Fibroblast of the aortic adventitia (primary cell): ENCODE data around the gene BTG2. TPM values are rescaled to one million over a fixed set of nuclear protein-coding genes. Genes with fewer than 3 reads are reported as not detected.
A peak's percentile ranks its signal among the peaks of the same experiment; 100 is the strongest.

ENCODE experiments used
- DNase-seq: peaks from one replicate; pipeline ENCODE4 v3.0.0-alpha.2; 2010; ENCODE audit warnings: low read depth
- H3K4me3 ChIP-seq: 2 replicates; pipeline ENCODE4 v1.5.1; 2011; ENCODE audit warnings: low read depth, mild to moderate bottlenecking, control low read depth, low read length, moderate library complexity
- CTCF ChIP-seq: IDR thresholded peaks from 2 replicates; pipeline ENCODE4 v1.5.1; 2011; ENCODE audit warnings: mild to moderate bottlenecking, low read length, control low read depth, inconsistent platforms; ENCODE audit not compliant: insufficient read depth
- total RNA-seq: library from RNA; depleted of rRNA; stranded (reverse); fragments of >200 nt; gene quantifications from 2 replicates; pipeline ENCODE4 v1.2.3, GENCODE V29; 2012; ENCODE audit warnings: low replicate concordance

The BTG2 gene
- total RNA-seq, 1 donor = 16.7 TPM

DNA sequence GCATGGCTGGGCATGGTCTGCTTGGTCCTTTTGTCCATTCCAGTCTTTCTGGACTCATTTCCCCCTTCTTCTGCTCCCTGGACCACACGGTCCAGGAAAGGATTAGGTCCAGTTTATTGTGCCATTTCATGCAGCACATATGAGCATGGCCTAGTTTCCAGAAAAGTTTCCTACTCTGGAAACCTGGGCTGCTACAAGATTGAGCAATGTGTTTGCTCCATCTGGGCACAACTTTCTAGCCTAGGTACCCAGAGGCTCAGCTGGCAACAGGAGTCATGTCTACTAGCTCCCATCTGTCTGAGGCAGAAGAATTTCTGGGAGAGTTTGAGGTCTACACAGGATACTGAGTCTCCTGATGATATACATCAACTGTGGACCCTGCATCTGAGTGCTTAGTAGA lies 30.8 kb downstream of the BTG2 start:
- no peak overlapping the region for H3K4me3 ChIP-seq
- no peak for TF ChIP-seq CTCF
- no peak for DNase-seq

GRCh38 chr1:203338335-203339036 lies 33.2 kb downstream of the BTG2 start:
- peak; percentile 79 for DNase-seq
- no peak overlapping the region for H3K4me3 ChIP-seq
- TF ChIP-seq CTCF = peak; percentile 98

DNA sequence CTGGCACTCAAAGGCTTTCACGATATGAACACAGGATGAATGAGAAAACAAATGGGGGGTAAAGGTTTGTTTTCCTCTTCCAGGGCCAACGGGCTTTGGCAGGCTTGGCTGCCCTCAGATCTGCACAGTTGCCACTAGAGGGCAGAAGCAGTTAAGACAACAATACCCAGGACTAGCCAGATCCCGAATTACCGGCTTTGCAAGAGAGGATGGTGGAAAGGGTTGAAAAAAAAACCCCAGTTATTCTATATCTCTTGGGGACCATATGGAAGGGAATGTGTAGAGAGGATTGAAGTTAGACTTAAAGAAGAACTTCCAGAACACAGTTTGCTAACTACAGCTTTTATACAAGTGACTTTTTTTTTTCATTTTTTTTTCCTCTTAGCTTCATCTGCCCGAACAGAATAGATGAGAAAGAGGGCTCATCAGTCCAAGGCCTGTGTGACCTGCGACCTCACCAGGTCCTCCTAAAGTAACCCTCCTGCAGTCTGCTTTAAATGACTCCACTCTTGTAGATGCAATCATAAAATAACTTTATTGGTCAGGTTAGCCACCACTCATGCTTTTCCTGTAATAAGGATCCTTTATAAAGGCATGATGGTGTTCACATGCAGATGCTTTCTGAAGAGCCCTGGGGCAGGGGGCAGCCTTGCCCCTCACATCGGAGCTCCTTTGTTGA lies 34.9 kb downstream of the BTG2 start:
- peak; percentile 89 for DNase-seq
- H3K4me3 ChIP-seq = no peak overlapping the region
- TF ChIP-seq CTCF = peak; percentile 88

DNA sequence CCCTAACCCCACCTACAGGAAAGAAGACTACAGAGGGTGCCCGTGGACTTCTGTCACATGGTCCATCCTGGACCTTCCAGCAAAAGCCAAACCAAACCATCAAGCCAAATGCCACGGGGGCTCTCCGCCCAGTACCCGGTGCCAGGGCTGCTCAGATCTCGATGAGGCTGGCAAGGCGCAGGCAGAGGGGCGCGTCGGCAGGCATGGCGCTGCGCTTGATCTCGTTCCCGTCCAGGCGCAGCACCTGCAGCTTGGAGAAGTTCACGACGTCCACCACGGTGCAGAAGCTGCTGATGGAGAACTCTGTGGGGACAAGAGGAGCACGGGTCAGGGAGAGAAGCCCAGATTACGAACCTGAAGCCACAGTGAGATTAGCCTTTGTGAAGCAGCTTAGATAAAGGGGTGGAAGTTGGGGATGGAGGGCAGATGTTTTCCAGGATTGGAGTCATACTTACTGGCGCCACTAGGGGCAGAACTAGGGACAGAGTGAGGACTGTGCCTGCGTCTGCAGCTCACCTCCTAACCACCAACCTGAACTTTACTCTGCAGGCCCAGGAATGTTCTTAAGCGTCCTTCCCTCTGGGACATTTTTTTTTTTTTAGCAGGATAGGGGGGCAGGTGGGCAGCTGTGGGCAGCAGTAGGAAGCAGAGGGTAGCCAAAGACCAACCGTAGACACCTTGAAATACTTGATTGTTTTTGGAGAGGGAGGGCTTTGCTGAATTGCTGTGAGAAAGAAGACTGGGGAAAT lies 37.0 kb downstream of the BTG2 start:
- peak; percentile 84 for TF ChIP-seq CTCF
- H3K4me3 ChIP-seq = no peak overlapping the region
- peak; percentile 45 for DNase-seq

GRCh38 chr1:203343956-203344754 lies 38.8 kb downstream of the BTG2 start:
- no peak for DNase-seq
- H3K4me3 ChIP-seq = no peak overlapping the region
- TF ChIP-seq CTCF = no peak

- peak; percentile 10 for TF ChIP-seq CTCF
- H3K4me3 ChIP-seq = no peak overlapping the region
- DNase-seq = no peak
Measured at GRCh38 chr1:203346060-203346768, 40.9 kb downstream of the BTG2 start.
